IMR-90 (cell line): ENCODE measurements around the gene BCL7A. TPM values are rescaled to one million over a fixed set of nuclear protein-coding genes. Genes with fewer than 3 reads are reported as not detected.
A peak's percentile ranks its signal among the peaks of the same experiment; 100 is the strongest.

Source experiments
- ATAC-seq: fragments of 200-7000 bp; cut with Tn5 transposase; 2 replicates; pipeline ENCODE4 v1.9.1; 2020; ENCODE audit warnings: low read depth, mild to moderate bottlenecking, moderate library complexity
- BruUV-seq: library from RNA; stranded (reverse); fragments of 400-500 nt; replicated peaks from 2 replicates; lab custom pipeline; 2021; lab: Mats Ljungman, UMichigan
- CTCF ChIA-PET: fragments of 300-600 bp; formaldehyde crosslinking; extraction: SDS; loops from one replicate; lab custom pipeline; 2021; ENCODE audit warnings: antibody characterized with exemption; lab: Yijun Ruan, JAX
- POLR2A ChIA-PET: fragments of 300-600 bp; sonication (Branson Sonifier 250); formaldehyde crosslinking; loops from one replicate; lab custom pipeline; 2022; ENCODE audit warnings: antibody characterized with exemption; ENCODE audit not compliant: unreplicated experiment; lab: Charles Lee
- DNase-seq: peaks from one replicate; pipeline ENCODE4 v3.0.0; 2013
- H2AFZ ChIP-seq: replicated peaks from 2 replicates; pipeline ENCODE3; 2013; ENCODE audit warnings: low read length, mild to moderate bottlenecking; ENCODE audit not compliant: poor library complexity
- H2AK5ac ChIP-seq: 2 replicates; pipeline ENCODE4 v1.6.1; 2013; ENCODE audit warnings: low read depth, low read length, inconsistent platforms
- H2AK9ac ChIP-seq: replicated peaks from 2 replicates; pipeline ENCODE3; 2013; ENCODE audit warnings: mild to moderate bottlenecking, low read depth, low read length, moderate library complexity; ENCODE audit not compliant: poor library complexity
- H2BK120ac ChIP-seq: 2 replicates; pipeline ENCODE4 v1.6.1; 2013; ENCODE audit warnings: low read depth, low read length, inconsistent platforms
- H2BK15ac ChIP-seq: 3 replicates; pipeline ENCODE4 v1.6.1; 2013; ENCODE audit warnings: low read depth, low read length, inconsistent platforms
- H2BK20ac ChIP-seq: 2 replicates; pipeline ENCODE4 v1.6.1; 2013; ENCODE audit warnings: low read depth, mild to moderate bottlenecking, inconsistent platforms, low read length, moderate library complexity
- H2BK5ac ChIP-seq: 2 replicates; pipeline ENCODE4 v1.6.1; 2013; ENCODE audit warnings: mild to moderate bottlenecking, low read depth, low read length, inconsistent platforms; ENCODE audit not compliant: poor library complexity, severe bottlenecking
- H3K14ac ChIP-seq: replicated peaks from 2 replicates; pipeline ENCODE4 v1.6.1; 2013; ENCODE audit warnings: low read depth, low read length, inconsistent platforms
- H3K18ac ChIP-seq: 2 replicates; pipeline ENCODE4 v1.6.1; 2013; ENCODE audit warnings: low read depth, low read length, control low read depth
- H3K23ac ChIP-seq: 2 replicates; pipeline ENCODE4 v1.6.1; 2013; ENCODE audit warnings: low read depth, low read length, inconsistent platforms
- H3K27ac ChIP-seq: 2 replicates; pipeline ENCODE4 v1.5.1; 2013; ENCODE audit warnings: mild to moderate bottlenecking, control low read depth, low read length; ENCODE audit not compliant: insufficient read depth
- H3K27me3 ChIP-seq: 2 replicates; pipeline ENCODE4 v1.6.1; 2013; ENCODE audit warnings: low read length; ENCODE audit not compliant: control insufficient read depth, insufficient read depth
- H3K36me3 ChIP-seq: 2 replicates; pipeline ENCODE4 v1.6.1; 2013; ENCODE audit warnings: low read length, mixed read lengths; ENCODE audit not compliant: control insufficient read depth, insufficient read depth
- H3K4ac ChIP-seq: 2 replicates; pipeline ENCODE4 v1.6.1; 2013; ENCODE audit warnings: low read depth, low read length, inconsistent platforms
- H3K4me1 ChIP-seq: 2 replicates; pipeline ENCODE4 v1.6.1; 2013; ENCODE audit warnings: low read length, mixed read lengths; ENCODE audit not compliant: control insufficient read depth, insufficient read depth
- H3K4me2 ChIP-seq: 2 replicates; pipeline ENCODE4 v1.6.1; 2013; ENCODE audit warnings: low read depth, mild to moderate bottlenecking, control low read depth, low read length, moderate library complexity
- H3K4me3 ChIP-seq: 2 replicates; pipeline ENCODE4 v1.5.1; 2013; ENCODE audit warnings: low read depth, mild to moderate bottlenecking, control low read depth, low read length, moderate library complexity; ENCODE audit not compliant: insufficient read depth
- H3K56ac ChIP-seq: 2 replicates; pipeline ENCODE4 v1.6.1; 2013; ENCODE audit warnings: low read length, inconsistent platforms; ENCODE audit not compliant: insufficient read depth; ENCODE audit errors: extremely low read depth
- H3K79me1 ChIP-seq, 2 experiments: 2 replicates each; pipeline ENCODE4 v1.6.1; 2013; ENCODE audit warnings: low read length in 2 of 2, inconsistent platforms in 1 of 2, low read depth in 1 of 2
- H3K9ac ChIP-seq: 2 replicates; pipeline ENCODE4 v1.6.1; 2013; ENCODE audit warnings: low read depth, low read length, control low read depth
- H3K9me1 ChIP-seq: 2 replicates; pipeline ENCODE4 v1.6.1; 2013; ENCODE audit warnings: low read length, inconsistent platforms; ENCODE audit not compliant: insufficient read depth
- H3K9me3 ChIP-seq: 2 replicates; pipeline ENCODE4 v1.6.1; 2013; ENCODE audit warnings: low read length; ENCODE audit not compliant: control insufficient read depth, insufficient read depth
- H4K20me1 ChIP-seq: 2 replicates; pipeline ENCODE4 v1.6.1; 2013; ENCODE audit warnings: low read length, inconsistent platforms; ENCODE audit not compliant: insufficient read depth
- H4K5ac ChIP-seq: 2 replicates; pipeline ENCODE4 v1.6.1; 2013; ENCODE audit warnings: mild to moderate bottlenecking, low read depth, low read length, control low read depth
- H4K8ac ChIP-seq, 2 experiments: 2 replicates each; pipeline ENCODE4 v1.6.1; 2013; ENCODE audit warnings: low read depth in 2 of 2, low read length in 2 of 2, control low read depth in 1 of 2, inconsistent platforms in 1 of 2
- H4K91ac ChIP-seq: 2 replicates; pipeline ENCODE4 v1.6.1; 2013; ENCODE audit warnings: low read depth, low read length, inconsistent platforms; ENCODE audit not compliant: insufficient read depth
- BHLHE40 ChIP-seq: fragments of 150-350 bp; IDR thresholded peaks from 2 replicates; pipeline ENCODE4 v1.6.1; 2016; ENCODE audit warnings: mild to moderate bottlenecking, low read depth, low read length
- CHD1 ChIP-seq: IDR thresholded peaks from 2 replicates; pipeline ENCODE4 v1.6.1; 2012; ENCODE audit warnings: low read depth, low read length, improper control_type of control experiment
- CTCF ChIP-seq: conservative IDR thresholded peaks from 2 replicates; pipeline ENCODE4 v1.5.1; 2012; ENCODE audit warnings: mild to moderate bottlenecking, low read depth, low read length, improper control_type of control experiment
- ELK1 ChIP-seq: fragments of 150-350 bp; IDR thresholded peaks from 2 replicates; pipeline ENCODE4 v1.6.1; 2016; ENCODE audit warnings: low read depth, mild to moderate bottlenecking, low read length, moderate library complexity, borderline replicate concordance
- FOS ChIP-seq: fragments of 150-350 bp; IDR thresholded peaks from 2 replicates; pipeline ENCODE4 v1.6.1; 2016; ENCODE audit warnings: low read depth, low read length
- MAFK ChIP-seq: IDR thresholded peaks from 2 replicates; pipeline ENCODE4 v1.6.1; 2012; ENCODE audit warnings: low read depth, low read length, improper control_type of control experiment
- MAZ ChIP-seq: IDR thresholded peaks from 2 replicates; pipeline ENCODE4 v1.6.1; 2012; ENCODE audit warnings: low read depth, mild to moderate bottlenecking, low read length, improper control_type of control experiment, moderate library complexity, borderline replicate concordance
- NFE2L2 ChIP-seq: fragments of 150-350 bp; IDR thresholded peaks from 2 replicates; pipeline ENCODE4 v1.6.1; 2016; ENCODE audit warnings: low read depth, mild to moderate bottlenecking, low read length
- POLR2A ChIP-seq: IDR thresholded peaks from 2 replicates; pipeline ENCODE4 v1.6.1; 2012; ENCODE audit warnings: mild to moderate bottlenecking, low read depth, low read length
- RFX5 ChIP-seq: IDR thresholded peaks from 2 replicates; pipeline ENCODE4 v1.8.0; 2012; ENCODE audit warnings: low read depth, mild to moderate bottlenecking, low read length, moderate library complexity
- SMC3 ChIP-seq: fragments of 150-350 bp; IDR thresholded peaks from 2 replicates; pipeline ENCODE4 v1.6.1; 2016; ENCODE audit warnings: low read depth, mild to moderate bottlenecking, antibody characterized with exemption, low read length, moderate library complexity
- USF2 ChIP-seq: fragments of 150-350 bp; IDR thresholded peaks from 2 replicates; pipeline ENCODE4 v1.6.1; 2017; ENCODE audit warnings: mild to moderate bottlenecking, antibody characterized with exemption, low read length, low read depth
- WGBS, 2 experiments: methylation state at CpG; one replicate each; pipeline versions ENCODE4 v1.1.5 to v1.1.7; 2013; ENCODE audit warnings: missing lambda C conversion rate in 2 of 2; ENCODE audit not compliant: insufficient read length in 1 of 2; ENCODE audit errors: extremely low coverage in 2 of 2; 5-methylcytosine and 5-hydroxymethylcytosine counted together
- dilution Hi-C: fragments of 300-500 bp; cut with HindIII; formaldehyde crosslinking; loops from one replicate; pipeline ENCODE4 v1.14.3; 2018; ENCODE audit warnings: low sequenced_read_pairs; ENCODE audit not compliant: unreplicated experiment
- in situ Hi-C: fragments of 300-500 bp; cut with MboI; formaldehyde crosslinking; loops from 3 replicates; pipeline ENCODE4 v1.14.3; 2019; ENCODE audit warnings: low sequenced_read_pairs, inconsistent platforms, mixed read lengths
- intact Hi-C: fragments of 100-400 bp; cut with micrococcal nuclease; formaldehyde crosslinking; loops from 2 replicates; pipeline ENCODE4 v1.10.0; 2022
- polyA plus RNA-seq, 3 experiments: library from polyadenylated mRNA; depleted of rRNA; stranded (reverse); fragments of >200 nt; gene quantifications; 2 replicates each; pipeline ENCODE4 v1.2.3, GENCODE V29; 2012; ENCODE audit warnings: low replicate concordance in 1 of 3
- total RNA-seq: library from RNA; depleted of rRNA; stranded (reverse); fragments of >200 nt; gene quantifications from 2 replicates; pipeline ENCODE4 v1.2.3, GENCODE V29; 2012

Gene BCL7A
- total and polyA plus RNA-seq, 2 of the 4 experiments (the other 2 are of a cell fraction), result 5.6 to 7.9 TPM

- TF ChIP-seq CHD1, result no peak
These were observed 2.6 kb downstream of the BCL7A start (continued) for GRCh38 chr12:122024132-122024785.

GRCh38 chr12:122026706-122027333 lies 5.1 kb downstream of the BCL7A start:
- ATAC-seq, result no peak
- Histone ChIP-seq H3K9me1 (peaks cover 3% of the 10 kb centered on the region), H3K14ac (peak overlapping the region; percentile 1; the same call in 1 of the 2 replicates), H3K4me3 (no peak overlapping the region), H4K91ac (no peak overlapping the region), H4K8ac (peak overlapping the region in 1 of 2 experiments; percentile 9; a peak in 1 of 4 replicates), H2BK120ac (peak overlapping the region; percentile 8; the same call in 1 of the 2 replicates), H3K4me2 (no peak overlapping the region), H3K23ac (0 out of 2 replicates have a peak overlapping the region, but pooled peaks have one; percentile 12), H3K56ac (no peak overlapping the region), H3K9me3 (no peaks in the 10 kb centered on the region), H3K27ac (no peak overlapping the region), H4K5ac (no peak overlapping the region), H4K20me1 (peaks cover 16% of the 10 kb centered on the region), H3K18ac (no peak overlapping the region), H3K4me1 (peaks cover 10% of the 10 kb centered on the region), H3K79me1 (peaks cover 21 to 73% of the 10 kb centered on the region in 2 experiments), H3K27me3 (no peaks in the 10 kb centered on the region), H2AK9ac (peak overlapping the region; percentile 38), H3K4ac (0 out of 2 replicates have a peak overlapping the region, but pooled peaks have one; percentile 0), H3K9ac (no peak overlapping the region), H2BK5ac (no peak overlapping the region), H3K36me3 (no peaks in the 10 kb centered on the region), H2BK20ac (no peak overlapping the region), H2AFZ (no peak overlapping the region), H2AK5ac (peak overlapping the region; percentile 78; the same call in 1 of the 2 replicates), H2BK15ac (no peak overlapping the region)
- ChIA-PET CTCF (no interaction called here), POLR2A (no interaction called here)
- WGBS, 2 experiments, result 83% methylated on average over 1 of the region's 7 CpGs; no CpG with 5 or more reads in 1 of the 2 experiments
- DNase-seq, result no peak
- in situ Hi-C loops, result no loop called here
- no TSS peak for BruUV-seq
- dilution Hi-C loops, result no loop called here
- intact Hi-C loops, result no loop called here
- TF ChIP-seq MAZ, result no peak
- TF ChIP-seq BHLHE40, result no peak
- no peak for TF ChIP-seq POLR2A
- TF ChIP-seq MAFK, result no peak
- no peak for TF ChIP-seq FOS
- TF ChIP-seq ELK1, result no peak
- TF ChIP-seq NFE2L2, result no peak
- no peak for TF ChIP-seq USF2
- no peak for TF ChIP-seq SMC3
- TF ChIP-seq CHD1, result no peak
- no peak for TF ChIP-seq CTCF
- no peak for TF ChIP-seq RFX5
